Esophagus muscularis mucosa (tissue), 4 donors: ENCODE results near the gene CENPP. TPM values are rescaled to one million over a fixed set of nuclear protein-coding genes. Genes with fewer than 3 reads are reported as not detected.

ENCODE experiments used
- DNase-seq: peaks from one replicate; pipeline ENCODE4 v3.0.0-alpha.2; 2017; ENCODE audit errors: extremely low spot score
- H3K27ac ChIP-seq, 4 donors: fragments of 200-600 bp; sonication (generic); replicated peaks in 1 of 4; 1 replicate in 3 of 4; 2 replicates in 1 of 4; pipeline ENCODE4 v1.5.1; 2016 to 2019; ENCODE audit warnings: mild to moderate bottlenecking in 1 of 4
- H3K27me3 ChIP-seq, 4 donors: fragments of 200-600 bp; sonication (generic); one replicate each; pipeline versions ENCODE4 v1.5.1 to v1.6.0; 2016 to 2019
- H3K36me3 ChIP-seq, 4 donors: fragments of 200-600 bp; sonication (generic); one replicate each; pipeline ENCODE4 v1.5.1; 2016 to 2019
- H3K4me1 ChIP-seq, 4 donors: fragments of 200-600 bp; sonication (generic); one replicate each; pipeline ENCODE4 v1.5.1; 2016 to 2019
- H3K4me3 ChIP-seq, 4 donors: fragments of 200-600 bp; sonication (generic); 1 replicate in 2 of 4; 2 replicates in 2 of 4; pipeline ENCODE4 v1.5.1; 2016 to 2019; ENCODE audit warnings: mild to moderate bottlenecking in 4 of 4, moderate library complexity in 1 of 4
- H3K9me3 ChIP-seq, 4 donors: fragments of 200-600 bp; sonication (generic); 1 replicate in 3 of 4; 2 replicates in 1 of 4; pipeline ENCODE4 v1.5.1; 2016 to 2019
- EP300 ChIP-seq: sonication (generic); formaldehyde crosslinking; IDR thresholded peaks from one replicate; pipeline ENCODE4 v1.6.1; 2017; ENCODE audit warnings: antibody characterized with exemption
- POLR2A ChIP-seq: fragments of 450-650 bp; IDR thresholded peaks from one replicate; pipeline ENCODE4 v1.6.1; 2017; ENCODE audit warnings: antibody characterized with exemption, moderate library complexity, mild to moderate bottlenecking, low read depth
- POLR2AphosphoS5 ChIP-seq, 2 donors: sonication (generic); formaldehyde crosslinking; IDR thresholded peaks; one replicate each; pipeline ENCODE4 v1.6.1; 2017; ENCODE audit warnings: antibody characterized with exemption in 2 of 2
- WGBS: methylation state at CpG from one replicate; pipeline ENCODE4 v1.1.5; 2018; 5-methylcytosine and 5-hydroxymethylcytosine counted together
- intact Hi-C: fragments of 100-400 bp; cut with DNase I; formaldehyde crosslinking; loops from one replicate; pipeline ENCODE4 v1.15.1; 2023
- total RNA-seq, 4 donors: library from RNA; depleted of rRNA; stranded (reverse); fragments of >200 nt; gene quantifications; one replicate each; pipeline versions ENCODE4 v1.1.0 to v1.2.1, GENCODE V29; 2016
- TF ChIP-seq, protein P1 (sequence below), 3 experiments: fragments of 200-600 bp in 2 of 3; fragments of 450-650 bp in 1 of 3; sonication (generic) in 2 of 3; IDR thresholded peaks; one replicate each; pipeline ENCODE4 v1.5.1; 2017 to 2019; ENCODE audit warnings: antibody characterized with exemption in 3 of 3, mild to moderate bottlenecking in 2 of 3, moderate library complexity in 1 of 3

The CENPP gene
- total RNA-seq, 4 donors from 2014 or later, result 1.0 to 5.8 (median 2.0) TPM

DNA sequence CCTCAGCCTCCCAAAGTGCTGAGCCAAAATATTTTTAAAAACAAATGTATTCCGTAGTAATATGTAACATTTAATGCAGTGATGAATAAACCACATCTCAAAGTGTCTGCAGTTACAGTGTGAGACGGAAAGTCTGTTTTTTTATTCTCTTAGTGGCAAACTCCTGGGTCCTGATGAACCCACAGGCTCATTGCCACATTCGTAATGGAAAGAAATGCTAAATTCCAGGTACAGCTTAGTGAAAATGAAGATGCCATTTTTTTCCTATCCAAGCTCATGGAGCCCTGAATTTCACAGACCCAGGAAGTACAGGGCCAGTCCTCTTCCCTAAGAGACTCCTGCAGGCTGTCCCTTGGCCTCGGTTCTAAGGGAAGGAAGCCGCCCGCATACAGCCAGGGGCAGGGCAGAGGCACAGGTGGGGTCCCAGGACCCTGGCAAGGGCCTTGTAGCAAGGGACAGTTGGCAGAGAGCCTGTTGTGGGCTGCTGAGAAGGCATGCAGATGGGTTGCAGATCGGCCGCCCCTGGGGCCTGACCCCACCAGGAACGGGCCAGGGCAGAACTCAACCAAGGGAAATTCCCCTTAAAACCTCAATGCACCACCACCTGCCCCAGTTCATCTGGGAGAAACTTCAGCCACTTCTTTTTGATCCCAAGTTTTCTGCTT is 308.0 kb downstream of the CENPP start:
- Histone ChIP-seq H3K27me3 (no peaks in the 10 kb centered on the region), H3K36me3 (peaks cover 19 to 83% (median 55%) of the 10 kb centered on the region in 4 donors), H3K27ac (peak overlapping the region in 3 of 4 donors; percentile 43 to 53 (median 50)), H3K4me3 (no peak overlapping the region), H3K9me3 (no peaks in the 10 kb centered on the region), H3K4me1 (peaks cover 8 to 41% (median 36%) of the 10 kb centered on the region in 4 donors)
- intact Hi-C loops, result loop anchor here (5.0 to 10.0 kb wide), 2 partner anchors 126 to 499 kb away; no protein-coding TSS in a partner anchor
- TF ChIP-seq POLR2AphosphoS5 (IDR thresholded peaks at IDR 0.05) (no peak), POLR2A (no peak), EP300 (no peak)
- TF ChIP-seq, protein P1, sequence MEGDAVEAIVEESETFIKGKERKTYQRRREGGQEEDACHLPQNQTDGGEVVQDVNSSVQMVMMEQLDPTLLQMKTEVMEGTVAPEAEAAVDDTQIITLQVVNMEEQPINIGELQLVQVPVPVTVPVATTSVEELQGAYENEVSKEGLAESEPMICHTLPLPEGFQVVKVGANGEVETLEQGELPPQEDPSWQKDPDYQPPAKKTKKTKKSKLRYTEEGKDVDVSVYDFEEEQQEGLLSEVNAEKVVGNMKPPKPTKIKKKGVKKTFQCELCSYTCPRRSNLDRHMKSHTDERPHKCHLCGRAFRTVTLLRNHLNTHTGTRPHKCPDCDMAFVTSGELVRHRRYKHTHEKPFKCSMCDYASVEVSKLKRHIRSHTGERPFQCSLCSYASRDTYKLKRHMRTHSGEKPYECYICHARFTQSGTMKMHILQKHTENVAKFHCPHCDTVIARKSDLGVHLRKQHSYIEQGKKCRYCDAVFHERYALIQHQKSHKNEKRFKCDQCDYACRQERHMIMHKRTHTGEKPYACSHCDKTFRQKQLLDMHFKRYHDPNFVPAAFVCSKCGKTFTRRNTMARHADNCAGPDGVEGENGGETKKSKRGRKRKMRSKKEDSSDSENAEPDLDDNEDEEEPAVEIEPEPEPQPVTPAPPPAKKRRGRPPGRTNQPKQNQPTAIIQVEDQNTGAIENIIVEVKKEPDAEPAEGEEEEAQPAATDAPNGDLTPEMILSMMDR (IDR thresholded peaks at IDR 0.05), result no peak
- DNase-seq, result peak; percentile 39
- 88% methylated on average over 9 of the region's 9 CpGs for WGBS

DNA sequence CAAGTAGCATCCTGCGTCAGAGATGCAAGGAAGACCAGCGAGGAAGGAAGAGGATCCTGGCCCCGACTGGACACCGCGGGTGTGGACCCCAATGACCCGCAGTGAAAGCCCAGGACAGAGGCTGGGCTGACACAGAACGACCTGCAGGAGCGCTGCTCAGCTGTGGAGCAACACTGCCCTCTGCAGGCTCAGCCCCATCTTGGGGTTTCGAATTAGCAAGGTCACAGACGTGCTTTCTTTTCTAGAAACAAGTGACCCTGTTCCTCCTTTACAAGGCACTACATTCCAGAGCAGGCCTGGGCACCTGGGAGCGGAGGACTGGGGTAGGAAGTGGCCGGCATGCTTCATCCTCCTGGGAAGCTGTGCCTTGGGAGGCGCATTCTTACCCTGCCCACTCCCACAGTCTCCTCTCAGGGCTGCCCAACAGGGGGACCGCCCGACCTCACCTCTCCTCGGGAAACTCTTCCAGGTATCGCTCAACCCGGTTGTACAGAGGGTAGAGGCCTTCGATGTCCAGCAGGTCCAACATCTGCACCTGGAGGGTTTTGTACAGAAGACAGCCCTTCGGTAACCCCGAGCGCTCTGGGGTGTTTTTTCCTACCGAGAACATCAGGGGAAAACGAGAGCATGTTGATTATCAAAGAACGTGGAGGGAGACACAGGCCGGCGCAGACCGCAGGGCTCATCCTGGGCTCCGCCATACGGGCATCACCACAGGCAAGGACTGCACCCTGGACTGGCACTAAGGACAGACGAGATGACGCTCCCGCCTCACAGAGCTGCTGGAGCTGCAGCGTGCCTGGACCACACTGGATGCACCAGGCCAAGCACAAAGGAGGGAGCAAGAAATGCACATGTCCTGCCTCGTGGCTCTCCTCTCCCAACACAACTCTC is 309.2 kb downstream of the CENPP start:
- WGBS, result 83% methylated on average over 25 of the region's 35 CpGs
- intact Hi-C loops, result loop anchor here (1.0 to 10.0 kb wide), 5 partner anchors 128 to 500 kb away; partner anchors contain the start of genes CENPP and NOL8
- Histone ChIP-seq H3K27ac (peak overlapping the region; percentile 13 to 53 (median 46)), H3K4me3 (peak overlapping the region in 2 of 4 donors; percentile 2 to 29), H3K27me3 (no peaks in the 10 kb centered on the region), H3K36me3 (peaks cover 19 to 91% (median 66%) of the 10 kb centered on the region in 4 donors), H3K4me1 (peaks cover 8 to 41% (median 36%) of the 10 kb centered on the region in 4 donors), H3K9me3 (no peaks in the 10 kb centered on the region)
- DNase-seq, result peak; percentile 95
- TF ChIP-seq EP300 (no peak), POLR2AphosphoS5 (IDR thresholded peaks at IDR 0.05) (peak; percentile 42 to 56)
- TF ChIP-seq, protein P1 (IDR thresholded peaks at IDR 0.05), result peak; percentile 90 to 97 (median 94)

DNA sequence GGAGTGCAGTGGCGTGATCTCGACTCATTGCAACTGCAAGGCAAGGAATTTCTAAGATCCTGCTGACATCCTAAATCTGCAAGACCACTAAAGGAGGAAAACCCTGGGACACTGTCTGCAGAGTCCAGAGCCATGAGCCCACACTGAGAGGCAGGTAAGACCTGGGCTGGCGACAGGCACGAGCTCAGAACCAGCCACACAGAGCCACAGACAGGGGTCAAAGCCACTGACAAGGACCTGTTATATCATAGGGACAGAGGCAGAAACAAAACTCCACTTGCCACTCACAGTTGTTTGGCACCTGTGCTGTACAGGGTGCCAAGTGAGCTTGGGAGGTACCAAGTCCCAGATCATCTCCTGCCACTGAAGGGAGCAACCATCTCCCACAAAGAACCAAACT is 310.0 kb downstream of the CENPP start:
- intact Hi-C loops, result loop anchor here (1.0 to 10.0 kb wide), 4 partner anchors 198 to 501 kb away; partner anchors contain the start of genes CENPP and NOL8
- Histone ChIP-seq H3K4me1 (peaks cover 8 to 41% (median 36%) of the 10 kb centered on the region in 4 donors), H3K27me3 (no peaks in the 10 kb centered on the region), H3K4me3 (no peak overlapping the region), H3K27ac (no peak overlapping the region), H3K36me3 (peaks cover 19 to 93% (median 73%) of the 10 kb centered on the region in 4 donors), H3K9me3 (no peaks in the 10 kb centered on the region)
- no peak for DNase-seq
- 93% methylated on average over 4 of the region's 4 CpGs for WGBS
- no peak for TF ChIP-seq EP300
- TF ChIP-seq, protein P1 (IDR thresholded peaks at IDR 0.05), result no peak
- TF ChIP-seq POLR2A, result no peak
- TF ChIP-seq POLR2AphosphoS5 (IDR thresholded peaks at IDR 0.05), result no peak

DNA sequence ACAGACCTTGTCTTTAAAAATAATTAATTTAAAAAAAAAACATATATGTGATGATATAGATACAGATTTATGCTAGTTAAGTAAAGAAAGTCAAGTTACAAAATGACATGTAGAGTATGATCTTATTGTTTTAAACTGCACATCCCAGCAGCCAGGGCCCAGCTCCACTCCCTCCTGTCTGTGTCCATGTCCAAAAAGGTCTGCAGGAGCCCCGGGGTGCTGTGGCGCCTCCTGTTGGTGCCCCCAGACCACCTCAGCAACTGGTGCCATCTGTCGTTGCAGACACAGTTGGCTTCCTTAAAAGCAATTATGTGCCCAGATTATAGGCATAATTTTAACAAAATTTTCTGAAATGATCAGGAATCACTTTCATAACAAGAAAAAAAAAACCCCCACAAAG is 310.9 kb downstream of the CENPP start:
- H3K4me3 ChIP-seq, result no peak overlapping the region
- intact Hi-C loops, result loop anchor here (5.0 to 10.0 kb wide), 3 partner anchors 199 to 502 kb away; partner anchors contain the start of genes CENPP and NOL8
- H3K4me1 ChIP-seq, result peaks cover 8 to 36% (median 31%) of the 10 kb centered on the region in 4 donors
- DNase-seq, result peak; percentile 72
- 93% methylated on average over 3 of the region's 3 CpGs for WGBS
- H3K9me3 ChIP-seq, result no peaks in the 10 kb centered on the region
- TF ChIP-seq EP300 (no peak), POLR2AphosphoS5 (IDR thresholded peaks at IDR 0.05) (no peak), POLR2A (no peak)
- TF ChIP-seq, protein P1 (IDR thresholded peaks at IDR 0.05), result no peak
- no peaks in the 10 kb centered on the region for H3K27me3 ChIP-seq
- no peak overlapping the region for H3K27ac ChIP-seq
- peaks cover 19 to 96% (median 80%) of the 10 kb centered on the region in 4 donors for H3K36me3 ChIP-seq
